Right atrium auricular region (tissue), 2 donors: Measurements from ENCODE around the gene MMEL1. TPM values are rescaled to one million over a fixed set of nuclear protein-coding genes. Genes with fewer than 3 reads are reported as not detected.

Experiments used
- DNase-seq: peaks from one replicate; pipeline ENCODE4 v3.0.0-alpha.2; 2019; ENCODE audit warnings: low spot score
- H3K27ac ChIP-seq, 2 donors: fragments of 200-600 bp; sonication (generic); 1 replicate in 1 of 2; 2 replicates in 1 of 2; pipeline ENCODE4 v1.5.1; 2016 to 2019
- H3K27me3 ChIP-seq, 2 donors: fragments of 200-600 bp; sonication (generic); one replicate each; pipeline versions ENCODE4 v1.5.1 to v1.6.0; 2017 to 2019
- H3K36me3 ChIP-seq: fragments of 200-600 bp; sonication (generic); one replicate; pipeline ENCODE4 v1.5.1; 2016
- H3K4me1 ChIP-seq, 2 donors: fragments of 200-600 bp; sonication (generic); one replicate each; pipeline versions ENCODE4 v1.5.1 to v1.6.0; 2017 to 2019
- H3K4me3 ChIP-seq, 2 donors: fragments of 200-600 bp; sonication (generic); 1 replicate in 1 of 2; 2 replicates in 1 of 2; pipeline ENCODE4 v1.5.1; 2017 to 2019; ENCODE audit warnings: mild to moderate bottlenecking in 1 of 2, moderate library complexity in 1 of 2
- H3K9me3 ChIP-seq, 2 donors: fragments of 200-600 bp; sonication (generic); one replicate each; pipeline ENCODE4 v1.5.1; 2019
- CTCF ChIP-seq, 2 donors: fragments of 200-600 bp; sonication (generic); IDR thresholded peaks; one replicate each; pipeline ENCODE4 v1.5.1; 2019; ENCODE audit warnings: antibody characterized with exemption in 2 of 2
- total RNA-seq, 2 donors: library from RNA; depleted of rRNA; stranded (reverse); fragments of >200 nt; gene quantifications; one replicate each; pipeline ENCODE4 v1.1.0, GENCODE V29; 2016

Gene MMEL1
- total RNA-seq, 2 donors from 2014 or later = not detected

GRCh38 chr1:2586154-2587070, 46.4 kb downstream of the MMEL1 start, which contains the start of gene PRXL2B:
Gene PRXL2B (plus strand): TSS chr1:2586777. CDS start chr1:2586886, 109 bp downstream.
- Histone ChIP-seq H3K4me1 (peaks cover 0 to 27% of the 10 kb centered on the region in 2 donors), H3K4me3 (peak within 1 kb of the TSS; percentile 94 to 97), H3K9me3 (no peaks in the 10 kb centered on the region), H3K36me3 (no peaks in the 10 kb centered on the region), H3K27ac (peak within 1 kb of the TSS; percentile 98), H3K27me3 (no peaks in the 10 kb centered on the region)
- no peak for TF ChIP-seq CTCF (IDR thresholded peaks at IDR 0.05)
- DNase-seq = peak; percentile 98

- H3K36me3 ChIP-seq = no peaks in the 10 kb centered on the region
- no peaks in the 10 kb centered on the region for H3K27me3 ChIP-seq
- no peak for TF ChIP-seq CTCF (IDR thresholded peaks at IDR 0.05)
- H3K4me1 ChIP-seq = peaks cover 0 to 27% of the 10 kb centered on the region in 2 donors
- no peaks in the 10 kb centered on the region for H3K9me3 ChIP-seq
- peak overlapping the region; percentile 94 to 97 for H3K4me3 ChIP-seq
- peak overlapping the region; percentile 98 for H3K27ac ChIP-seq
- peak; percentile 80 for DNase-seq
Measured at GRCh38 chr1:2585318-2586092, 47.3 kb downstream of the MMEL1 start.

- H3K27me3 ChIP-seq = no peaks in the 10 kb centered on the region
- no peaks in the 10 kb centered on the region for H3K36me3 ChIP-seq
- no peak for DNase-seq
- H3K27ac ChIP-seq = peak overlapping the region; percentile 98
- H3K4me3 ChIP-seq = peak overlapping the region; percentile 94 to 97
- peaks cover 0 to 27% of the 10 kb centered on the region in 2 donors for H3K4me1 ChIP-seq
- no peak for TF ChIP-seq CTCF (IDR thresholded peaks at IDR 0.05)
- no peaks in the 10 kb centered on the region for H3K9me3 ChIP-seq
Measured at GRCh38 chr1:2584686-2585317, 48.0 kb downstream of the MMEL1 start.

GRCh38 chr1:2583871-2584351, 48.9 kb downstream of the MMEL1 start:
- TF ChIP-seq CTCF (IDR thresholded peaks at IDR 0.05) = no peak
- no peak for DNase-seq
- Histone ChIP-seq H3K27ac (no peak overlapping the region), H3K4me1 (peaks cover 0 to 29% of the 10 kb centered on the region in 2 donors), H3K36me3 (no peaks in the 10 kb centered on the region), H3K9me3 (no peaks in the 10 kb centered on the region), H3K27me3 (no peaks in the 10 kb centered on the region), H3K4me3 (no peak overlapping the region)

- no peaks in the 10 kb centered on the region for H3K27me3 ChIP-seq
- H3K27ac ChIP-seq = no peak overlapping the region
- H3K4me1 ChIP-seq = peaks cover 0 to 34% of the 10 kb centered on the region in 2 donors
- H3K9me3 ChIP-seq = no peaks in the 10 kb centered on the region
- H3K4me3 ChIP-seq = no peak overlapping the region
- DNase-seq = no peak
- no peak for TF ChIP-seq CTCF (IDR thresholded peaks at IDR 0.05)
- H3K36me3 ChIP-seq = no peaks in the 10 kb centered on the region
Measured at GRCh38 chr1:2583331-2583791, 49.5 kb downstream of the MMEL1 start.
